ENCODE measurements around the gene PTPRN2. TPM values are rescaled to one million over a fixed set of nuclear protein-coding genes. Genes with fewer than 3 reads are reported as not detected.
"Not testable (repeated sequence)": the region's sequence is repeated elsewhere in the genome, so short reads cannot be mapped to it uniquely, and the experiment has no call there.

PTPRN2 gene
- total RNA-seq, 1 donor = 0.09 TPM

DNA sequence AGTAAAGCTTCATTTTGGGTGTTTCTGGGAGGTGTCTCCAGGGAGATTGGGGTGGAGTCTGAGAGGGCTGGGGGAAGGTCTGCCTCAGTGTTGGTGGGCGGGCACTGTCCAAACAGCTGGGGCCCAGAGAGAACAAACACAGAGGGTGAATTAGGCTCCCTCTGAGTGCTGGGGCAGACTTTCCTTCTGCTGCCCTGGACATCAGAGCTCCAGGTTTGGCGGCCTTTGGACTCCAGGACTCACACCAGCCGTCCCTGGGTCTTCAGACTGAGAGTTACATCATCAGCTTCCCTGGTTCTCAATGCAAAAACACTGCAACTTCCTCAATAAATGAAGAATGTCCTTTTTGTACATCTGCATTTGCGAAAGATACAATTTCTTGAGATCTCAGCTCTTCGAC is 427.4 kb downstream of the PTPRN2 start:
- no peak overlapping the region for H3K4me3 ChIP-seq (ENCODE audit: low read depth, low read length)
- TF ChIP-seq, protein P1, sequence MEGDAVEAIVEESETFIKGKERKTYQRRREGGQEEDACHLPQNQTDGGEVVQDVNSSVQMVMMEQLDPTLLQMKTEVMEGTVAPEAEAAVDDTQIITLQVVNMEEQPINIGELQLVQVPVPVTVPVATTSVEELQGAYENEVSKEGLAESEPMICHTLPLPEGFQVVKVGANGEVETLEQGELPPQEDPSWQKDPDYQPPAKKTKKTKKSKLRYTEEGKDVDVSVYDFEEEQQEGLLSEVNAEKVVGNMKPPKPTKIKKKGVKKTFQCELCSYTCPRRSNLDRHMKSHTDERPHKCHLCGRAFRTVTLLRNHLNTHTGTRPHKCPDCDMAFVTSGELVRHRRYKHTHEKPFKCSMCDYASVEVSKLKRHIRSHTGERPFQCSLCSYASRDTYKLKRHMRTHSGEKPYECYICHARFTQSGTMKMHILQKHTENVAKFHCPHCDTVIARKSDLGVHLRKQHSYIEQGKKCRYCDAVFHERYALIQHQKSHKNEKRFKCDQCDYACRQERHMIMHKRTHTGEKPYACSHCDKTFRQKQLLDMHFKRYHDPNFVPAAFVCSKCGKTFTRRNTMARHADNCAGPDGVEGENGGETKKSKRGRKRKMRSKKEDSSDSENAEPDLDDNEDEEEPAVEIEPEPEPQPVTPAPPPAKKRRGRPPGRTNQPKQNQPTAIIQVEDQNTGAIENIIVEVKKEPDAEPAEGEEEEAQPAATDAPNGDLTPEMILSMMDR (IDR thresholded peaks at IDR 0.05; ENCODE audit: insufficient read depth, low read length) = no peak
- DNase-seq (ENCODE audit: low read depth) = no peak

DNA sequence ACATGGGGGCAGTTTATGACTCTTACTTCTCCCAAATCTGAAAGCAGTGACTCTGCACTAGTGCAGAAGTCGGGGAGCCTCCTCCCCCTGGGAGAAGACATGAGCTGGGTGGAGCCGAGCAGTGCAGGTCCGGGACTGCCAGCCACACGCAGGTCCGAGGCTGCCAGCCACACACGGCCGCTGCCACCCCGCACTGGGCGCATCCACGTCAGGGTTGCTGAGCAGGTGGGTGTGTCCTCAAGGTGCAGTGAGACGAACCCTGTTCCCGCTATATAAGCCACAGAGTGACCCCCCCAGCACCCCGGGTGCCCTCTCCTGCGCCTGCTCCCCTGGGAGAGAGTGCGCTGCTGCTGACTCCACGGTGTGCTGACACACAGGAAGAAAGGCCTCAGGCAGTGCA is 430.2 kb downstream of the PTPRN2 start:
- no peak overlapping the region for H3K4me3 ChIP-seq (ENCODE audit: low read depth, low read length)
- TF ChIP-seq, protein P1 (IDR thresholded peaks at IDR 0.05; ENCODE audit: insufficient read depth, low read length) = no peak
- no peak for DNase-seq (ENCODE audit: low read depth)

DNA sequence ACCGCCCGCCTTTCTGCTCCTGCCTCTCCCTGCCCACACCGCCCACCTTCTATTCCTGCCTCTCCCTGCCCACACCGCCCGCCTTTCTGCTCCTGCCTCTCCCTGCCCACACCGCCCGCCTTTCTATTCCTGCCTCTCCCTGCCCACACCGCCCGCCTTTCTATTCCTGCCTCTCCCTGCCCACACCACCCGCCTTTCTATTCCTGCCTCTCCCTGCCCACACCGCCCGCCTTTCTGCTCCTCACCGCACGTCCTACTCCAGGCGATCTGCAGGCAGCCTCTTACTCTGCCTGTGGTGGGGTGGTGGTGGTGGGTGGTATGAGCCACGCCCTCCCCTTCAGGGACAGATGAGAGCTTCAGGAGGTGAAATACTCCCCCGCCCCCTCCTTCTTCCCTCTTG is 436.4 kb downstream of the PTPRN2 start:
- DNase-seq (ENCODE audit: low read depth); H3K4me3 ChIP-seq (ENCODE audit: low read depth, low read length): not testable (repeated sequence)

DNA sequence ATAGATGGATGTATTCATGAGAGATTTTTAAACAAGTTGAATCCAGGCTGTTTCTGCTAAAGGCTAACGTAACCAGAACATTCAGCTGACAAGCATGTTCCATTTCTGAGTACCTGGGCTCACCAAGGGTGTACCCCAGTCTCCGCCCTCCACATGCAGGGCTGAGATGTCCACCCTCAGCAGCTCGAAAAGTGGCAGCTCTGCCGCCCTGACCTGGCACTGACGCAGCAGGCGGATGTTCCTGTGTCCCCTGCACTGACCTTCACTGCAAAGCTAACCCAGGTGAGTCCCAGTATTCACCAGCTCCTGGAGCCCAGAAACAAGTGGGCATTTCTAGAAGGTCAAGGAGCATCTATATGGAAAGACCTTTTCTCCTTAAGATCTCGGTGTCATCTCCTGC is 437.4 kb downstream of the PTPRN2 start:
- TF ChIP-seq, protein P1 (IDR thresholded peaks at IDR 0.05; ENCODE audit: insufficient read depth, low read length) = no peak
- DNase-seq (ENCODE audit: low read depth) = no peak

DNA sequence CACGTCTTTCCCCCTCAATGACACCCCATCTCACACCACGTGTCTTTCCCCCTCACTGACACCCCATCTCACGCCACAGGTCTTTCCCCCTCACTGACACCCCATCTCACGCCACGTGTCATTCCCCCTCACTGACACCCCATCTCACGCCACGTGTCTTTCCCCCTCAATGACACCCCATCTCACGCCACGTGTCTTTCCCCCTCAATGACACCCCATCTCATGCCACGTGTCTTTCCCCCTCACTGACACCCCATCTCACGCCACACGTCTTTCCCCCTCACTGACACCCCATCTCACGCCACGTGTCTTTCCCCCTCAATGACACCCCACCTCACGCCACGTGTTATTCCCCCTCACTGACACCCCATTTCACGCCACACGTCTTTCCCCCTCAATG is 440.2 kb downstream of the PTPRN2 start:
- not testable (repeated sequence) for H3K4me3 ChIP-seq (ENCODE audit: low read depth, low read length); DNase-seq (ENCODE audit: low read depth)

More for the DNA sequence above, 437.4 kb downstream of the PTPRN2 start:
- H3K4me3 ChIP-seq (ENCODE audit: low read depth, low read length) = no peak overlapping the region

DNA sequence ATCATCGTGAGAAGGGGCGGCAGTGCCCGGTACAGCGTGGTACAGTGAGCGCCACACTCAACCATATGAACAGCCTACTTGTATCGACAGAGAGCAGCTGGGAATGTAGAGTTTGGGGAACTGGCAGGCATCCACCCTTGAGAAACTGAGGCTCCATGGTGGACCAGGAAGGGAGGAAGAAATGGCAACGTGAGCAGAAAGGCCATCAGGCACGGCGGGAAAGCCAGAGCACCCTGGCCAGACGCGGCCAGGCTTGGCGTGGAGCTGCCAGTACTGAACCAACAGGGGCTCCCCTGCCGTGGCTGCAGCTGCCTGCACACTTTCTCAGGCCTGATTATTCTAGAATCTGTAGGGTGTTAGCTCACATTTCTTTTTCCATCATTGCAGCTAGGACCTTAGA is 442.3 kb downstream of the PTPRN2 start:
- no peak for DNase-seq (ENCODE audit: low read depth)
- TF ChIP-seq, protein P1 (IDR thresholded peaks at IDR 0.05; ENCODE audit: insufficient read depth, low read length) = no peak
- no peak overlapping the region for H3K4me3 ChIP-seq (ENCODE audit: low read depth, low read length)

DNA sequence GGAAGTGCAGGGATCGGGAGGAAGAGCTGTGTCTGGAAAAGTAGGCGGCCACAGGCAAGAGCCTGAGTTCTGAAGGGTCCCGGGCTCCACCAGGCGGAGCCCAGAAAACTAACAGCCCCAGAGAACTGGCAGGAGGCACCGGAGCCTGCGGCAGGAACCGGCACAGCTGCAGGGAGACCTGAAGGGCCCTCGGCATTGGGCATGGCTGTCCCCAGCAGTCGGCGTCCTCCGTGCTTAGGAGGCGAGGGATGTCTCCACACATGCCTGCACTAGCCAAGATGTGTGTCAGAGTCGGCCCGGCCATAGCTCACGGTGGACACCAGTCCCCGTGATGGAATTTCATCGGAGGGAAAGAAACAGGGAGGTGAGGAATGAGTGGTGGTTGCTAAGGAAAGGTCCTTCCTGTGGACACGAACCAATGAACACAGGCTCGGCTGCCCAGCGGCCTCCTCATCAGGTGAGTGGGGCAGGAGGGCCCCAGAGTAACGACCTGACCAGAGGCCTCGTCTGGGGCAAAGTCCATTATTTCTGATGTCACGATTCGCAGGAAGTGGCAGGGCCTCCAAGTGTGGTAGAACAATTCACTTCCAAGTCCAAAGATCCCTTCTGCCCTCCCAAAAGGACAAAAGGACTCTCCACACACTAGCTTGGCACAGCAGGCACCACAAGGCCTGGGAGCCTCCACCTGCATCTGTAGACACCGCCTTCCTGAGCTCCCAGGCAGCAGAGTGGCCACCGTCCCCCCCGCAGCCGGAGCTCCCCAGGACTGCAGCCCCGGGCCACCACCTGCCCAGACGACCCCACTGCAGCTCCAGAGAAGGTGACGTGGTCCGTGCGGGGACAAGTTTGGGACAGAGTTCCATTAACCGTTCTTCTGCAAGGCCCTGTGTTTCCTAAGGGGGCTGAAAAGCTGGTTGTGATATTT is 444.2 kb downstream of the PTPRN2 start:
- H3K4me3 ChIP-seq (ENCODE audit: low read depth, low read length) = no peak overlapping the region
- DNase-seq (ENCODE audit: low read depth) = no peak
- TF ChIP-seq, protein P1 (IDR thresholded peaks at IDR 0.05; ENCODE audit: insufficient read depth, low read length) = no peak

DNA sequence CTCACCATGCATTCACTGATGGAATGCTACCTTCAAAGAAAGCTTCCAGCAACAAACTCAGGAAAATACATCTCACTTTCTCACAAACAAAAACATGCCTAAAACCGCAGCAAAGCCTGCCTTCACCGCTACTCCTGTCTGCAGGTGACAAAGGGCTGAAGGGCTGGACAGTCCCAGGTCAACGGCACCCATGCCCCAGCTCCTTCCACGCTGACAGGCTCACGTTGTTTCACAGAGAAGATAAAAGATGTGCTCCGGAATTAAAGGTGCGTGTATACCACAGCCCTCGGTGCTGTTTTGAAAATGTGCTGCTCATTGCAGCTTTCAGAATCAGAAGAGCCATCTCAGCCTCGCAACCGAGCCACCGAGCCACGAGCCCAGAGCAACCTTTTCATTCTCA is 445.0 kb downstream of the PTPRN2 start:
- DNase-seq (ENCODE audit: low read depth) = no peak
- TF ChIP-seq, protein P1 (IDR thresholded peaks at IDR 0.05; ENCODE audit: insufficient read depth, low read length) = no peak
- H3K4me3 ChIP-seq (ENCODE audit: low read depth, low read length) = no peak overlapping the region

All from fibroblast of the aortic adventitia (primary cell).